Measurements from ENCODE around the gene NUPR1. TPM values are rescaled to one million over a fixed set of nuclear protein-coding genes. Genes with fewer than 3 reads are reported as not detected.
"Not testable (repeated sequence)": the region's sequence is repeated elsewhere in the genome, so short reads cannot be mapped to it uniquely, and the experiment has no call there.

The NUPR1 gene
- total RNA-seq, 8 experiments from 2014 or later = 0.05 to 108 (median 15.4) TPM

DNA sequence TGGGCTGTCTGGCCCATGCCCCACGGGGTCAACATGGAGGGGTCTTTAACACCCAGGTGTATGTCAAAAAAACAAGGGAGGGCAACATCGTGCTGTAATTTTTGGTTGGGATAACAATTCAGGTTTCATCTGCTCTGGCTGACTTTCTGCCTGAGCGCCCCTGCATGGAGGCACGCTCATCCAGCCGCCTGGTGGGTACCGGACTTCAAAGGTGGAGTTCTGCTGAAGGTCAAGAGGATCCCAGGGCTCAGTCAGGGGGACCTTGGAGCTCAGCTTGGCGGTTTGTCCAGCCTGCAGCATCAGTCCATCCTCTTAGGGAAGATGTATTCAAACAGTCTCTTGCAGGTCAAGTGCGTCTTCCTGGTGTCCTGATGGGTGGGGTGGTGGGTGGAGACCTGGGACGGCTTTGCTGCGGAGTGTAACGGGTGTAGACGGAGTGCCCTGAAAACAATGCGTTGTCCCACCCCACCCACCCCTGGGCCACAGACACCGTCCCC lies 9.6 kb upstream of the NUPR1 start:
- Histone ChIP-seq H3K27ac (no peak overlapping the region), H3K4me1 (replicated peaks in 1 of 2) (peaks cover 0 to 2% of the 10 kb centered on the region in 2 donors), H3K4me3 (no peak overlapping the region)
- ATAC-seq (replicated peaks in 6 of 8) = no peak
- WGBS, 10 experiments = 0 to 82% (median 60%) methylated on average over 1 to 6 of the region's 14 CpGs; no CpG with 5 or more reads in 5 of the 10 experiments
- in situ Hi-C loops (cut with MboI; ENCODE audit: low pct_unique_long_range_greater_than_20kb in 2 of 9, low sequenced_read_pairs in 9 of 9, unreplicated experiment in 9 of 9) = no loop called here

DNA sequence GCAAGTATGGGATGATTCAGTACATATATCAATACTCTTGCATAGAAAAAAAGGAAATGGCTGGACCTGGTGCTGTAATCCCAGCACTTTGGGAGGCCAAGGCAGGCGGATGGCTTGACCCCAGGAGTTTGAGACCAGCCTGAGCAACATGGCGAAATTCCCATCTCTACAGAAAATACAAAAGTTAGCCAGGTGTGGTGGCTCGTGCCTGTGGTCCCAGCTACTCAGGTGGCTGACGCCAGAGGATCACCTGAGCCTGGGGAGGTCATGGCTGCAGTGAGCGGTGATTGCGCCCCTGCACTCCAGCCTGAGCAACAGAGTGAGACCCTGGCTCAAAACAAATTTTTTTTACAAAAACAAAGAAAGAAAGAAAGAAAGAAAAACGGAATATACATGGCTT lies 7.9 kb upstream of the NUPR1 start:
- Histone ChIP-seq H3K4me1 (replicated peaks in 1 of 2) (no peaks in the 10 kb centered on the region), H3K27ac (no peak overlapping the region), H3K4me3 (no peak overlapping the region)
- in situ Hi-C loops (cut with MboI; ENCODE audit: low pct_unique_long_range_greater_than_20kb in 2 of 9, low sequenced_read_pairs in 9 of 9, unreplicated experiment in 9 of 9) = no loop called here
- ATAC-seq (replicated peaks in 6 of 8) = no peak
- WGBS, 10 experiments = 0 to 92% (median 59%) methylated on average over 1 to 6 of the region's 7 CpGs; no CpG with 5 or more reads in 2 of the 10 experiments

DNA sequence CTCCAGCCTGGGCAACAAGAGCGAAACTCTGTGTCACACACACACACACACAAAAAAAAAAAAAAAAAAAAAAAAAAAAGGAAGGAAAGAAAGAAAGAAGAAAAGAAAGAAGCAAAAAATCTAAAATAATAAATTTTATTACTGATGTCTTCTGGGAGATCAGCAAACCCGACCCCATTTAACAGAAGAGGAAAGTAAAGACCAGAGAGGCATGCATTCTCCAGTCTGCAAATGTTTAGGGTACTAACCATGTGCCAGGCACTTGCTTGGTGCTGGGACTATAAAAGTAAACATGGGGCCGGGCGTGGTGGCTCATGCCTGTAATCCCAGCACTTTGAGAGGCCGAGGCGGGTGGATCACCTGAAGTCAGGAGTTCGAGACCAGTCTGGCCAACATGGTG lies 7.2 kb upstream of the NUPR1 start:
- H3K27ac ChIP-seq; H3K4me1 ChIP-seq (replicated peaks in 1 of 2); H3K4me3 ChIP-seq; in situ Hi-C loops (cut with MboI; ENCODE audit: low pct_unique_long_range_greater_than_20kb in 2 of 9, low sequenced_read_pairs in 9 of 9, unreplicated experiment in 9 of 9); ATAC-seq (replicated peaks in 6 of 8): not testable (repeated sequence)
- 24 to 100% (median 80%) methylated on average over 1 to 5 of the region's 7 CpGs; no CpG with 5 or more reads in 1 of the 10 experiments for whole genome bisulfite sequencing, 10 experiments

DNA sequence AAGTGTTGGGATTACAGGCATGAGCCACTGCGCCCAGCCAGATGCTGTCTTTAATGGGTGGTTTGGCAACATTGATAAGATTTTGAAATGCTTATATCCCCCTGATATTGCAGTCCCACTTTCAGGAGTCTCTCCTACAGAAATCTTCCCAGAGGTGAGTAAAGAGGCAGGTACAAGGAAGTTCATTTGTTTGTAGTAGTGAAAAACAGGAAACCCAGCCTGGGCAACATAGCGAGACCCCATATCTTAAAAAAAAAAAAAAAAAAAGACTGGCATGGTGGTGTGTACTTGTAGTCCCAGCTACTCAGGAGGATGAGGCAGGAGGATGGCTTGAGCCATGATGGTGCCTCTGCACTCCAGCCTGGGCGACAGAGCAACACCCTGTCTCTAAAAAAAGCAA lies 6.2 kb upstream of the NUPR1 start:
- Histone ChIP-seq H3K4me3 (no peak overlapping the region), H3K4me1 (replicated peaks in 1 of 2) (no peaks in the 10 kb centered on the region), H3K27ac (no peak overlapping the region)
- WGBS, 10 experiments = 60 to 100% (median 83%) methylated on average over 1 to 3 of the region's 3 CpGs; no CpG with 5 or more reads in 3 of the 10 experiments
- in situ Hi-C loops (cut with MboI; ENCODE audit: low pct_unique_long_range_greater_than_20kb in 2 of 9, low sequenced_read_pairs in 9 of 9, unreplicated experiment in 9 of 9) = no loop called here
- ATAC-seq (replicated peaks in 6 of 8) = no peak

DNA sequence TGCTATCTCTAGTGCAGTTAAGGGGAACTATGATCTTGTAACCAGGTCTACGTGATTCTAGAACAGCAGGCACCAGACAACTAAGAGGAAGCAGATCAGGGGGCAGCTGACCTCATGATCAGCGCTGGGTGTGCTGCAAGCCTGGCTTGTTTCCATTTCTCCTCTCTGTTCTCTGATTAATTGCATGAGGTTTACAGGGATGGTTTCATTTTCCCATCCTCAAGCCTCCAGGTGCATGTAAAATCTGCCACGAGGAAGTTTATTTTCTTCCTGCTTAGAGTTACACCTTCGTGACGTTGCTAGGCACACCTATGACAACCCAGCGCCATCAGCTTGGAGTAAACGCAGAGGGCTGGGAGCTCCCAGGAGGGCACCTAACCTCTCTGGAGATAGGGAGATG lies 4.3 kb upstream of the NUPR1 start:
- ATAC-seq (replicated peaks in 6 of 8) = no peak
- Histone ChIP-seq H3K27ac (no peak overlapping the region), H3K4me1 (replicated peaks in 1 of 2) (no peaks in the 10 kb centered on the region), H3K4me3 (no peak overlapping the region)
- in situ Hi-C loops (cut with MboI; ENCODE audit: low pct_unique_long_range_greater_than_20kb in 2 of 9, low sequenced_read_pairs in 9 of 9, unreplicated experiment in 9 of 9) = no loop called here
- 27 to 100% (median 73%) methylated on average over 1 to 7 of the region's 7 CpGs; no CpG with 5 or more reads in 1 of the 10 experiments for WGBS, 10 experiments

DNA sequence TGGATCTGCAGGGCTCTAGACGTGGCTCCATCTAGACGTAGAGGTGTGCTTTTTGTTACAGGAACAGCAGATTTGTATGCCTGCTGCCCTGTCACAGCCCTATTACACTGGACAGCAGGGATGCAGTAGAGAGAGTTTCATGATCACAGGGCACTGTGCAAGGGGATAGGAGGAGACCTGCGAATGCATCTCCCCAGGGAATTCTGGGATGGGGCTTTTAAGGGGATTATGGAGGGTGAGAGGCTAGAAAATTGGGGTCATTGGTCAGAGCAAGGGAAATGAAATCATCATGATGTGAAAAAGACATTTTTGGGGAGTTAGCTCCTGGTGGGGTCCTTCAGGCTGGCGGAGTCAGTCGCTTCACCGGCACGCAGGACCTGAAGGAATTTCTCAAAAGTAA lies 3.9 kb upstream of the NUPR1 start:
- Histone ChIP-seq H3K4me3 (no peak overlapping the region), H3K27ac (no peak overlapping the region), H3K4me1 (replicated peaks in 1 of 2) (no peaks in the 10 kb centered on the region)
- in situ Hi-C loops (cut with MboI; ENCODE audit: low pct_unique_long_range_greater_than_20kb in 2 of 9, low sequenced_read_pairs in 9 of 9, unreplicated experiment in 9 of 9) = no loop called here
- no peak for ATAC-seq (replicated peaks in 6 of 8)
- 82 to 100% (median 96%) methylated on average over 2 to 6 of the region's 7 CpGs; no CpG with 5 or more reads in 6 of the 10 experiments for WGBS, 10 experiments

DNA sequence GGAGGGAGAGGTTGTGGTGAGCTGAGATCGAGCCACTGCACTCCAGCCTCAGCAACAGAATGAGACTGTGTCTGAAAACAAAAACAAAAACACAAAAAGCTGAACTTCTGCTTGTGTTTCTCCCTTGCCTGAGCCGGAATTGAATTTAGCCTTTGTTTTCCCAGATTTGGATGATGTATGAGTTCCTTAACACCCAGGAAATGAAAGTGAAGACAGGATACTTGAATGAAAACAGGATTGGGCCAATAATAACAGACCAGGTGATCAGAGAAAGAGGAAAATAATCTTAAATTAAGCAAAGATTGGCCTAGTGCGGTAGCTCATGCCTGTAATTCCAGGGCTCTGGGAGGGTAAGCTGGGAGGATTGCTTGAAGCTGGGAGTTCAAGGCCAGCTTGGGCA lies 1.6 kb upstream of the NUPR1 start:
- H3K4me3 ChIP-seq = no peak overlapping the region
- no peak overlapping the region for H3K27ac ChIP-seq
- H3K4me1 ChIP-seq (replicated peaks in 1 of 2) = no peaks in the 10 kb centered on the region
- no peak for ATAC-seq (replicated peaks in 6 of 8)
- in situ Hi-C loops (cut with MboI; ENCODE audit: low pct_unique_long_range_greater_than_20kb in 2 of 9, low sequenced_read_pairs in 9 of 9, unreplicated experiment in 9 of 9) = no loop called here
- WGBS, 10 experiments = 58 to 100% (median 82%) methylated on average over 1 to 3 of the region's 3 CpGs

DNA sequence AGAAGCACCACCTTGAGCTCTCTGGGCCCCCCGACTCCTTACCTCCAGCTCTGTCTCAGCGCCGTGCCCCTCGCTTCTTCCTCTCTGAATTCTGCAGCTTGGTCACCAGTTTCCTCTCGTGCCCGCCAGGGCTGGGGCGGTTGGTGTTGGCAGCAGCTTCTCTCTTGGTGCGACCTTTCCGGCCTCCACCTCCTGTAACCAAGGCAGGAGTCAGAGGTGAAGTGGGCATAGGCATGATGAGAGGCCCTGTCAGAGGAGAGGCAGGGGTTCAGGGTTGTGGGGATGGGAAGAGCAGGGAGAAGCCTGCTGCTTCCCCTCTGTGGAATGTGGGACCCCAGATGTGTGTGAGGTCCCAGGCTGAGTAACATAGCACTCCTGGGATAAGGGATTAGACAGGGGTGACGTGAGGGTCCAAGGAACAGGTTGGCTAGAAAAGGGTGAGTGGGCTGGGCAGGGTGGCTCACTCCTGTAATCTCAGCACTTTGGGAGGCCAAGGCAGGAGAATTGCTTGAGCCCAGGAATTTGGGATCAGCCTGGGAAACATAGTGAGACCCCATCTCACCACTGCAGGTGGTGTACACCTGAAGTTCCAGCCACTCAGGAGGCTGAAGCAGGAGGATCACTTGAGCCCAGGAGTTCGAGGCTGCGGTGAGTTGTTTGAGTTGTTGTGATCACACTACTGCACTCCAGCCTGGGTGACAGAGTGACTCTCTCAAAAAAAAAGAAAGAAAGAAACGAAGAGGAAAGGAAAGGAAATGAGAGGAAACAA lies 626 bp downstream of the NUPR1 start:
- in situ Hi-C loops (cut with MboI; ENCODE audit: low pct_unique_long_range_greater_than_20kb in 2 of 9, low sequenced_read_pairs in 9 of 9, unreplicated experiment in 9 of 9) = no loop called here
- no peak for ATAC-seq (replicated peaks in 6 of 8)
- no peak overlapping the region for H3K4me3 ChIP-seq

DNA sequence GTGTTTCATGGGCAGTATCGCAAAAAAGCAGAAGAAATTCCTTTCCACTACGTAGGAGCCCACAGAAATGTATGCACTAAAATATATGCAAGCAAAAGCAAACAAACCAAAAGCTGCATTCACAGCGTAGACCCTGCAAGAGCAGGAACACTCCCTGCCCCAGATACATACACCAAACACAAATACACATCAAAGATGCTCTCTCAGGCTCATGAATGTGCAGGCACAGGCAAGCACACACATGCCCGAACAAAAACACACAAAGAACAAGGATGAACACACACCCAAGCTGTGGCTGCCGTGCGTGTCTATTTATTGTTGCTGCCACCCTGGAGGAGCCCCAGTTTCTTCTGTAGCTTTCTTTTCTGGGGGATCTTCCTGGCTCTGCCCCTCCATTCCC lies 1.7 kb downstream of the NUPR1 start:
- peak in 2 of 8 experiments; percentile 25 to 60 for ATAC-seq (replicated peaks in 6 of 8)
- 23 to 100% (median 89%) methylated on average over 2 to 6 of the region's 6 CpGs; no CpG with 5 or more reads in 3 of the 10 experiments for WGBS, 10 experiments
- Histone ChIP-seq H3K4me3 (no peak overlapping the region), H3K4me1 (replicated peaks in 1 of 2) (no peaks in the 10 kb centered on the region), H3K27ac (no peak overlapping the region)
- in situ Hi-C loops (cut with MboI; ENCODE audit: low pct_unique_long_range_greater_than_20kb in 2 of 9, low sequenced_read_pairs in 9 of 9, unreplicated experiment in 9 of 9) = no loop called here

More for the DNA sequence above, 626 bp downstream of the NUPR1 start:
- 0 to 97% (median 56%) methylated on average over 1 to 9 of the region's 13 CpGs; no CpG with 5 or more reads in 4 of the 10 experiments for WGBS, 10 experiments
- Histone ChIP-seq H3K4me1 (replicated peaks in 1 of 2) (no peaks in the 10 kb centered on the region), H3K27ac (no peak overlapping the region)

DNA sequence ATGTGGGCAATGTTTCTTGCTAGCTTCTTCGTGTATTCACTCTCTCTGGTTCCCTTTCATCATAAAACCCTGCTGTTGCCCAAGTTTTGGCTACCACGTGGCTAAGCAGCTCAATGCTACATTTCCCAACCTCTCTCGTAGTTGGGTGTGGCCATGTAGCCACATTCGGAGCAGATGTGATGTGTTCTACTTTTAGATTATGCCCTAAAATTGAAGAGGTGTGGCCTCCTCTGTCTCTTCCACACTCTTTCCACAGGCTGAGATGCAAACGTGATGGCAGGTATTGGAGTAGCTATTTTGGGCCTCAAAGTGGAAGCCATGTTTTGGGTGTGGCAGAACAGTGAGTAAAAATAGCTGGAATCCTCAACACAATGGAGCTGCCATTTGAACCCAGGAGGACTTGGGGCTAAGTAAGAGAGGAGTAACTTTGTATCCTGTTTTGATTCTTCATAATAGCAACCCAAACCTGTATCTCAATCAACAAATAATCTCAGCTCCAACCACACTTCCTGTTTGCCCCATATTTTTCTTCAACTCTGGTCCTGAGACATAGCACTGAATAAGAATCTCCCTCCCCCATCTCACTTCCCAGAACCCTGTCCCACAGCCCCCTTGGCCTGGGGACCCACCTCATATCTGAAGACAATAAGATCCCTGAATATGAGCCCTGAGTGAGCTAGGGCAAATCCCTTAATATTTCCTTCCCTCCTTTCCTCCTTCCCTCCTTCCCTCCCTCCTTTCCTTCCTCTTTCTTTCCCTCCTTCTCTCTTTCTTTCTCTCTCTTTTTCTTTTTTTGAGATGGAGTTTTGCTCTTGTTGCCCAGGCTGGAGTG lies 4.0 kb downstream of the NUPR1 start:
- no peaks in the 10 kb centered on the region for H3K4me1 ChIP-seq (replicated peaks in 1 of 2)
- H3K27ac ChIP-seq = no peak overlapping the region
- no peak overlapping the region for H3K4me3 ChIP-seq
- WGBS, 10 experiments = 0 to 81% (median 72%) methylated on average over 1 to 5 of the region's 5 CpGs; no CpG with 5 or more reads in 2 of the 10 experiments
- in situ Hi-C loops (cut with MboI; ENCODE audit: low pct_unique_long_range_greater_than_20kb in 2 of 9, low sequenced_read_pairs in 9 of 9, unreplicated experiment in 9 of 9) = no loop called here
- ATAC-seq (replicated peaks in 6 of 8) = peak in 3 of 8 experiments; percentile 7 to 38 (median 14)

DNA sequence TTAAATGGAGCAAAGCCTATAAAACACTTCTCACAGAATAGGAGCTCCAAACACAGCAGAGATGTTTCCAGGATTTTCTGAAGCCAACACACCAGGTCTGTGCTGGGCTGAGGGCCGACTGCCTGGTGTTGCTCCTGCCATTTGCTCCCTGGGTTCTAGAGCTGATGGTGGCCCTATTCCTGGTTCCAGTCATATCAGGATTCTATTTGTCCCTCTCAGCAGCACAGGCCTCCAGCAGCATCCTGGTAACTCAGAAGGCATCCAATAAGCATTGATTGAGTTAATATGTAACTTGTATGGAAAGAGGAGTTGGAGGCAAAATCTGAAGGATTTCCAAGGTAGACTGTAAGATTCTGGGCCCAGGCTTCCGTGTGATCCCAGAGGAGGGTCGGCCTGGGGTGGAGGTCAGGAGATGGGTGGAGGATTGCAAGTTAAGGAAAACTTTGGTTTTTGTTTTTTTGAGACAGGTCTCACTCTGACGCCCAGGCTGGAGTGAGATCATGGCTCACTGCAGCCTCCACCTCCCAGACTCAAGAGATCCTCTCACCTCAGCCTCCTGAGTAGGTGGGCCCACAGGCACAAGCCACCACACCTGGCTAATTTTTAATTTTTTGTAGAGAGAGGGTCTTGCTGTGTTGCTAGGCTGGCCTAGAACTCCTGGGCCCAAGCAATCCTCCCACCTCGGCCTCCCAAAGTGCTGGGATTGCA lies 5.7 kb downstream of the NUPR1 start:
- no peak for ATAC-seq (replicated peaks in 6 of 8)
- in situ Hi-C loops (cut with MboI; ENCODE audit: low pct_unique_long_range_greater_than_20kb in 2 of 9, low sequenced_read_pairs in 9 of 9, unreplicated experiment in 9 of 9) = no loop called here
- Histone ChIP-seq H3K4me1 (replicated peaks in 1 of 2) (no peaks in the 10 kb centered on the region), H3K4me3 (no peak overlapping the region), H3K27ac (no peak overlapping the region)
- 58 to 100% (median 89%) methylated on average over 1 to 4 of the region's 5 CpGs; no CpG with 5 or more reads in 3 of the 10 experiments for WGBS, 10 experiments

DNA sequence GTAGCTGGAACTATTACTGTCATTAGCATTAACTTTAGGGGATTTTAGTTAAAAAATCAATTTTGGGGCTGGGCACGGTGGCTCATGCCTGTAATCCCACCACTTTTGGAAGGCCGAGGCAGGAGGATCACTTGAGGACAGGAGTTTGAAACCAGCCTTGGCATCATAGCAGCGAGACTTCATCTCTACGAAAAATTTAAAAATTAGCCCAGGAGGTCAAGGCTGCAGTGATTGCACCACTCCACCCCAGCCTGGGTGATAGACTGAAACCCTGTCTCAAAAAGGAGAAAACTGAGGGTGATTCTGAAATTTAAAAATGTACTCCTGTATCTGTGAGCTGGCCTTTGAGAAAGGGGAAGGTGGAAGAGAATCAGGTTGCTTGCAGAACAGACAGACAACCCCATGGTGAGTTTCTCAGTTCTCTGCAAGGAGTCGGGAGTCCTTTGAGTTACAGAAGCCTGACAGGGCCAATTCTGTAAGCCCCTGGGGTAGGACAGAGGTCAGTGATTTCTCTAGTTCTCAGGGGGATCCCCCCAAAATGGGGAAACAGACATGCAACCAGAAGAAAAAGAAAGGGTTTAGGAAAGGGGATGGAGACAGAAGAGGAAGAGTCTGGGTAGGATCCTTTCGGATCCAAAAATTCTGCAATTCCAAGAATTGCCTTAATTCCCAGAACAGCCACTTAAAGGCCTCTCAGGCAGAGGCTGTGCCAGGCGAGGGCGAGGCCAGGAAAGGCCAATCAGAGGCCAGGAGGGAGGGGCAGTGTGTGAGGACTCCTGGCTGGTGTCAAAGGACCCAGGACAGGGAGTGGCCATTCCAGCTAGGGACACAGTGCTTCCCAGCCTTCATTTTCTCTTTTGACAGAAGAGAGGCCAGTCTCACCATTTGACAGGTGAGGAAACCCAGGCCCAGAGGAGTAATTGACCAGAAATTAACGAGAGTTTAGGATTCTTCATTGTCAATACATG lies 6.7 kb downstream of the NUPR1 start:
- no peaks in the 10 kb centered on the region for H3K4me1 ChIP-seq (replicated peaks in 1 of 2)
- H3K4me3 ChIP-seq = no peak overlapping the region
- no peak overlapping the region for H3K27ac ChIP-seq
- ATAC-seq (replicated peaks in 6 of 8) = peak in 3 of 8 experiments; percentile 57 to 69 (median 59)
- in situ Hi-C loops (cut with MboI; ENCODE audit: low pct_unique_long_range_greater_than_20kb in 2 of 9, low sequenced_read_pairs in 9 of 9, unreplicated experiment in 9 of 9) = no loop called here
- WGBS, 10 experiments = 26 to 74% (median 60%) methylated on average over 4 to 8 of the region's 9 CpGs; no CpG with 5 or more reads in 1 of the 10 experiments

All from motor neuron (in vitro differentiated cells).